ENCODE results near the gene JDP2.

Gene JDP2

DNA sequence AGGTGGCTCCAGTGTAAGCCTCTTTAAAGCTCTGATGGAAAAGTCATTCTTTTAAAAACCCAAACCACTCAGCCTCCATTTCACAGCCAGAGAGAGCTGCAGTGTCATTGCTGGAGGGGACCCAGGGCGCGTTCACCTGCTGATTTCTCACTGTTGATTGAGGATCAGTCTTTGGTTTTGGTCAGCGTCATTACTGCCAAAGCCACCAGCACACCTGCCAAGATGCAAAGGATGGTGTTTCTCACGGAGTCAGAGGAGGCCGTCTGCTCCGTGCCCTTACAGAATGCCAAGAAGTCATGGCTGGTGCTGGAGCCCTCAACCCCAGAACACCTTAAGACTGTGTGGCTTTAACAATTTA lies 61.6 kb downstream of the JDP2 start:
- no peak for TF ChIP-seq JUND (IDR thresholded peaks at IDR 0.05; ENCODE audit: low read depth)
- in situ Hi-C loops (cut with HindIII; ENCODE audit: low pct_unique_long_range_greater_than_20kb, low sequenced_read_pairs), result no loop called here
- DNase-seq (ENCODE audit: low read depth in 1 of 2, low spot score in 1 of 2), result no peak

- no peak for DNase-seq (ENCODE audit: low read depth in 1 of 2, low spot score in 1 of 2)
These were observed 63.7 kb downstream of the JDP2 start for GRCh38 chr14:75491376-75491978.

GRCh38 chr14:75492832-75493591 lies 65.2 kb downstream of the JDP2 start:
- TF ChIP-seq JUND (IDR thresholded peaks at IDR 0.05; ENCODE audit: low read depth), result no peak
- in situ Hi-C loops (cut with HindIII; ENCODE audit: low pct_unique_long_range_greater_than_20kb, low sequenced_read_pairs), result no loop called here
- DNase-seq (ENCODE audit: low read depth in 1 of 2, low spot score in 1 of 2), result no peak

More at GRCh38 chr14:75491376-75491978, 63.7 kb downstream of the JDP2 start:
- TF ChIP-seq JUND (IDR thresholded peaks at IDR 0.05; ENCODE audit: low read depth), result no peak
- in situ Hi-C loops (cut with HindIII; ENCODE audit: low pct_unique_long_range_greater_than_20kb, low sequenced_read_pairs), result no loop called here

GRCh38 chr14:75493592-75494087 lies 65.8 kb downstream of the JDP2 start:
- TF ChIP-seq JUND (IDR thresholded peaks at IDR 0.05; ENCODE audit: low read depth), result no peak
- in situ Hi-C loops (cut with HindIII; ENCODE audit: low pct_unique_long_range_greater_than_20kb, low sequenced_read_pairs), result no loop called here

DNA sequence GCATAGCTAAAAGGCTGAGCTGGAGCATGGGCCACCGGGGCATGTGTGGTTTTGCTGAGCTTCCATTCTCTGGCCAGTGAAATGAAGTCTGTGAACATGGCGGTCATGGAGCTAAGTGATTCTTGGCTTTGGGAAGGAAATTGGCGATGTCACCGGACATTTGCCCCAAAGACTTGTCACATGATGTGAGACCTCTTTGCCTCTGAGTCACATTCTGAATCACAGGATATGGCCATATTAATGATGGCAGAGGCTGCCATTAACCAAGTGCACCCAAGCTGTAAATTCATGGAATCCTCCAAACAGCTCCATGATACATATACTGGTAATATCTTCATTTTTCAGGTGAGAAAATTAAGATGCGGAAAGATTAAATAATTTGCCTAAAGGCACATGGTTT lies 67.1 kb downstream of the JDP2 start:
- DNase-seq (ENCODE audit: low read depth in 1 of 2, low spot score in 1 of 2), result no peak
- no peak for TF ChIP-seq JUND (IDR thresholded peaks at IDR 0.05; ENCODE audit: low read depth)
- in situ Hi-C loops (cut with HindIII; ENCODE audit: low pct_unique_long_range_greater_than_20kb, low sequenced_read_pairs), result no loop called here

More at GRCh38 chr14:75493592-75494087, 65.8 kb downstream of the JDP2 start:
- DNase-seq (ENCODE audit: low read depth in 1 of 2, low spot score in 1 of 2), result no peak

DNA sequence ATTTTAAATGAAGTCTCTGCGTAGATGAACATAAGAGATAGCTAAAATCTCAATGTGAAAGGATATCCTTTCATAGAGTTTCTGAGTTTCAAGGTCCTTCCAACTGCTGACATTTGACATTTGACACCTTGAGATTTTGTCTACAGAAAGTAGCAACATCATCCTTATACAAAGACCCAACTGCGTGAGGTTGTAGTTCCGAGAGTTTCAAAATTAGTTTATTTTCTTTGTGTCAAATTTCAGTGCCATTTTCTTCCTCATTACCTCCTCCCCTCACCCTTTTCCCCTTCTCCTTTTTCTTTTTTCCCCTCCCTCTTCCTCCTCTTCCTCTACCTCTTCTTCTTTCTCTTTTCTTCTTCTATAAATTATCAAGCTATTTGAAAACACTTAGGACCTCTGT lies 67.6 kb downstream of the JDP2 start:
- in situ Hi-C loops (cut with HindIII; ENCODE audit: low pct_unique_long_range_greater_than_20kb, low sequenced_read_pairs), result no loop called here
- no peak for TF ChIP-seq JUND (IDR thresholded peaks at IDR 0.05; ENCODE audit: low read depth)
- DNase-seq (ENCODE audit: low read depth in 1 of 2, low spot score in 1 of 2), result no peak

- in situ Hi-C loops (cut with HindIII; ENCODE audit: low pct_unique_long_range_greater_than_20kb, low sequenced_read_pairs), result no loop called here
- TF ChIP-seq JUND (IDR thresholded peaks at IDR 0.05; ENCODE audit: low read depth), result no peak
These were observed 68.1 kb downstream of the JDP2 start for GRCh38 chr14:75495882-75496281.

GRCh38 chr14:75496755-75497154 lies 68.9 kb downstream of the JDP2 start:
- no peak for DNase-seq (ENCODE audit: low read depth in 1 of 2, low spot score in 1 of 2)
- in situ Hi-C loops (cut with HindIII; ENCODE audit: low pct_unique_long_range_greater_than_20kb, low sequenced_read_pairs), result no loop called here
- TF ChIP-seq JUND (IDR thresholded peaks at IDR 0.05; ENCODE audit: low read depth), result no peak

More at GRCh38 chr14:75495882-75496281, 68.1 kb downstream of the JDP2 start:
- DNase-seq (ENCODE audit: low read depth in 1 of 2, low spot score in 1 of 2), result no peak

GRCh38 chr14:75497191-75497590 lies 69.4 kb downstream of the JDP2 start:
- no peak for DNase-seq (ENCODE audit: low read depth in 1 of 2, low spot score in 1 of 2)
- no peak for TF ChIP-seq JUND (IDR thresholded peaks at IDR 0.05; ENCODE audit: low read depth)
- in situ Hi-C loops (cut with HindIII; ENCODE audit: low pct_unique_long_range_greater_than_20kb, low sequenced_read_pairs), result no loop called here

GRCh38 chr14:75497701-75498100 lies 69.9 kb downstream of the JDP2 start:
- in situ Hi-C loops (cut with HindIII; ENCODE audit: low pct_unique_long_range_greater_than_20kb, low sequenced_read_pairs), result no loop called here
- no peak for TF ChIP-seq JUND (IDR thresholded peaks at IDR 0.05; ENCODE audit: low read depth)
- DNase-seq (ENCODE audit: low read depth in 1 of 2, low spot score in 1 of 2), result no peak

DNA sequence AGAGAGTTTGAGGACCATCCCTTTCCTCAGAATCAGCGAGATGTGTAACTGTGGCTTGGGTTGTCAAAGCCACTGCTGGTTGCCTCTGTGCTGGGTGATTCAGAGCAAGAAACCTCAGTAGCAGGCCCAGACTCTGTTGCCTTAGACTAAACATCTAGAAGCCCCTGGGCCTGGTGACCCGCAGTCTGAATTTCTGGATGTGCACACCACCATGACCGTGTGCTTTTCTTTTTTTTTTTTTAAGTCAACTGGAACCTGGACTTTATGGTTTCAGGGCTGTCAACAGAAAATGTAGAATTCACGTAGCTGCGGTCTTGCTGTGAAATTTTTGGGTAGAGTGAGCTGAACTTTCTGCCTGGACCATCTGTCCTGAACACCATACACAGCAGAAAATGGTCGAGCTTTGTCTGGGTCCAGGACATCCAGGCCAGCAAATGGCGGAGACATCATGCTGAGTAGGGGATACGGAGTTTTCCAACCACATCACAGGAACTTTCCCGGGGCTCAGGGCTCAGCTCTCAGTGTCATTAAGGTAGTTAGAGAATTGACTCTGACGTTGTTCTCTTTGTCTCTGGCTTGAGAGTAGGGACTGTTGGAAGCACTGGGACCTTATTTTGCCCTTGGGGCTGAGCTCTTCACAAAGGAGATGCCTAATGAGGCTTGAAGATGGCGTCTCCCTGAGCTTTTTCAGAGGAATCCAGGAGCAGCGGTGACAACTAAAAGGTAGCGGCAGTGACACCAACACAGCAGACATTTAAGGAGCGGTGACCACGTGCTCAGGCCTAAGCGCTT lies 71.5 kb downstream of the JDP2 start:
- DNase-seq (ENCODE audit: low read depth in 1 of 2, low spot score in 1 of 2), result no peak
- in situ Hi-C loops (cut with HindIII; ENCODE audit: low pct_unique_long_range_greater_than_20kb, low sequenced_read_pairs), result no loop called here
- TF ChIP-seq JUND (IDR thresholded peaks at IDR 0.05; ENCODE audit: low read depth), result no peak

- DNase-seq (ENCODE audit: low read depth in 1 of 2, low spot score in 1 of 2), result no peak
- TF ChIP-seq JUND (IDR thresholded peaks at IDR 0.05; ENCODE audit: low read depth), result no peak
- in situ Hi-C loops (cut with HindIII; ENCODE audit: low pct_unique_long_range_greater_than_20kb, low sequenced_read_pairs), result no loop called here
These were observed 73.3 kb downstream of the JDP2 start for GRCh38 chr14:75501080-75501479.

DNA sequence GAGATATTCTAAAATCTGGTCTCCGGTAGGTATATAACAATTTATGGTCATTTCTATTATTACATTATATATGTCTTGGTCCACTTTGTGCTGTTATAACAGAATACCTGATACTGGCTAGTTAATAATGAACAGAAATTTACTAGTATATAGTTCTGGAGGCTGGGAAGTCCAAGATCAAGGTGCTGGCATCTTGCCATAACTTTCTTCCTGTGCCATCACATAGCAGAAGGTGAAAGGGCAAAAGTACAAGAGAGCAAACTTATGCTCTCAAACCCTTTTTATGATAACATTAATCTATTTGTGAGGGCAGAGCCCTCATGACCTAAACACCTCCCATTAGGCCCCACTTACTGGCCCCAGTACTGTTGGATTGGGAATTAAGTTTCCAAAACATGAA lies 76.6 kb downstream of the JDP2 start:
- no peak for TF ChIP-seq JUND (IDR thresholded peaks at IDR 0.05; ENCODE audit: low read depth)
- no peak for DNase-seq (ENCODE audit: low read depth in 1 of 2, low spot score in 1 of 2)
- in situ Hi-C loops (cut with HindIII; ENCODE audit: low pct_unique_long_range_greater_than_20kb, low sequenced_read_pairs), result no loop called here

All from T47D (cell line).